AG10803 (cell line): ENCODE data around the gene ZNF837.
"Not testable (repeated sequence)": the region's sequence is repeated elsewhere in the genome, so short reads cannot be mapped to it uniquely, and the experiment has no call there.

ENCODE experiments used
- DNase-seq: peaks from one replicate; pipeline ENCODE4 v3.0.0; 2010; ENCODE audit warnings: low read depth
- H3K4me3 ChIP-seq: 2 replicates; pipeline ENCODE4 v1.5.1; 2011; ENCODE audit warnings: mild to moderate bottlenecking, low read length, control low read depth
- TF ChIP-seq, protein P1 (sequence below): conservative IDR thresholded peaks from 2 replicates; pipeline ENCODE4 v1.5.1; 2011; ENCODE audit warnings: mild to moderate bottlenecking, low read length, control low read depth, inconsistent platforms

Gene ZNF837

GRCh38 chr19:58351558-58351878 lies 29.3 kb downstream of the ZNF837 start:
- H3K4me3 ChIP-seq, result no peak overlapping the region
- DNase-seq, result no peak
- TF ChIP-seq, protein P1, sequence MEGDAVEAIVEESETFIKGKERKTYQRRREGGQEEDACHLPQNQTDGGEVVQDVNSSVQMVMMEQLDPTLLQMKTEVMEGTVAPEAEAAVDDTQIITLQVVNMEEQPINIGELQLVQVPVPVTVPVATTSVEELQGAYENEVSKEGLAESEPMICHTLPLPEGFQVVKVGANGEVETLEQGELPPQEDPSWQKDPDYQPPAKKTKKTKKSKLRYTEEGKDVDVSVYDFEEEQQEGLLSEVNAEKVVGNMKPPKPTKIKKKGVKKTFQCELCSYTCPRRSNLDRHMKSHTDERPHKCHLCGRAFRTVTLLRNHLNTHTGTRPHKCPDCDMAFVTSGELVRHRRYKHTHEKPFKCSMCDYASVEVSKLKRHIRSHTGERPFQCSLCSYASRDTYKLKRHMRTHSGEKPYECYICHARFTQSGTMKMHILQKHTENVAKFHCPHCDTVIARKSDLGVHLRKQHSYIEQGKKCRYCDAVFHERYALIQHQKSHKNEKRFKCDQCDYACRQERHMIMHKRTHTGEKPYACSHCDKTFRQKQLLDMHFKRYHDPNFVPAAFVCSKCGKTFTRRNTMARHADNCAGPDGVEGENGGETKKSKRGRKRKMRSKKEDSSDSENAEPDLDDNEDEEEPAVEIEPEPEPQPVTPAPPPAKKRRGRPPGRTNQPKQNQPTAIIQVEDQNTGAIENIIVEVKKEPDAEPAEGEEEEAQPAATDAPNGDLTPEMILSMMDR, result no peak

GRCh38 chr19:58350871-58351557 lies 29.8 kb downstream of the ZNF837 start:
- DNase-seq, result no peak
- TF ChIP-seq, protein P1, result no peak
- H3K4me3 ChIP-seq, result no peak overlapping the region

DNA sequence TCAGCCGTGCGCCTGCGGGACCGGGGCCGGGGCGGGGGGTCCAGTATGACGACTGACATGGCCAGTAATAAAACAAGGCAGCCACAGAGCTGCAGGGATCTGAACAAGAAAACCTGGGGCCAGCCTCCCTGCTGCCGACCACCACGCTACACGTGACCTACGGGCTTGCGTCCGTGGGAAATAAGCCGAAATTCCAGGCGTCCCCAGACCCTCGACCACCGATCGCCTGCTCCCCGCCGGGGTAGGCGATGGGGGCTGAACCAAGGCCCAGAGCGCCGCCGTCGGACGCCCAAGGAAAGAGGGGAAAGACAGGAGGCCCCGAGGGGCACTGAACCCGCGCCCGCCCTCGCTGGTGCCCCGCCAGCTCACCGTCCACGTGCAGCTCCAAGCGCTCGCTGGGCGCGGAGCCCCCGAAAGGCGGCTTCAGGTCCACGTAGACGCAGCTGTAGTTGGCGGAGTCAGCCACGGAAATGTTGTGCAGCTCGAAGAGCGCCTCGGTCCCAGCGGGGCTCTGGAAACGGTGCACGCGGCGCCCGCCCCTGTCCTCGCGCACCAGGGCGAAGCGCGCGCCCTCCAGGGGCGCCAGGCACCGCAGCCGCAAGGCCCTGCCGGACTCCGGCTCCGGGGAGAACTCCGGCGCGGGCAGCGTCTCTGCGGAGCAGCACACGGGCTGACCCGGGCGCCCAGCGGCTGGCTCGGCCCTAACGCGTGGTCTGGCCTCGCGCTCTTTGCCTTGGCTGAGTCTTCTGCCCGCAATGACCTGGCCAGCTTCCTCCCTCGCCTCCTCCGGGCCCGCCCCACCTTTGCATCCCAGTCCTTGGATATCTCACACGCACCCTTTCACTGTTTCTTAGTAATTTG lies 30.6 kb downstream of the ZNF837 start:
- H3K4me3 ChIP-seq, result no peak overlapping the region
- TF ChIP-seq, protein P1, result no peak

GRCh38 chr19:58349590-58349989 lies 31.2 kb downstream of the ZNF837 start:
- no peak overlapping the region for H3K4me3 ChIP-seq
- TF ChIP-seq, protein P1, result no peak
- DNase-seq, result no peak

More for the DNA sequence above, 30.6 kb downstream of the ZNF837 start:
- DNase-seq, result no peak

DNA sequence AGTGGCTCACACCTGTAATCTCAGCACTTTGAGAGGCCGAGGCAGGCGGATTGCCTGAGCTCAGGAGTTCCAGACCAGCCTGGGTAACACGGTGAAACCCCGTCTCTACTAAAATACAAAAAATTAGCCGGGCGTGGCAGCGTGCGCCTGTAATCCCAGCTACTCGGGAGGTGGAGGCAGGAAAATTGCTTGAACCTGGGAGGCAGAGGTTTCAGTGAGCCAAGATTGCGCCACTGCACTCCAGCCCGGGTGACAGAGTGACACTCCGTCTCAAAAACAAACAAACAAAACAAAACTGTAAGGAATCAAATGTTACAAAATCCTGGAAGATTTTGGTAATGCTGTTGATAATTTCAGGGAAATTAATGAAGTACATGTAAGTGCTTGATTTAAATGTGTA lies 32.8 kb downstream of the ZNF837 start:
- H3K4me3 ChIP-seq, result peak overlapping the region; percentile 91
- DNase-seq, result not testable (repeated sequence)

- TF ChIP-seq, protein P1, result no peak
- H3K4me3 ChIP-seq, result peak overlapping the region; percentile 91
- DNase-seq, result peak; percentile 70
Observed at GRCh38 chr19:58346961-58347929, 33.6 kb downstream of the ZNF837 start.

GRCh38 chr19:58345558-58345957 lies 35.3 kb downstream of the ZNF837 start:
- DNase-seq, result no peak
- TF ChIP-seq, protein P1, result no peak
- H3K4me3 ChIP-seq, result no peak overlapping the region
